GM23338 (cell line): Measurements from ENCODE around the gene TGIF2. TPM values are rescaled to one million over a fixed set of nuclear protein-coding genes. Genes with fewer than 3 reads are reported as not detected.

Source experiments
- ATAC-seq: fragments of 200-7000 bp; cut with Tn5 transposase; 3 replicates; pipeline ENCODE4 v1.9.1; 2020
- DNase-seq: peaks from one replicate; pipeline ENCODE4 v3.0.0-alpha.2; 2015; ENCODE audit warnings: low spot score
- H2AFZ ChIP-seq: fragments of 200-600 bp; sonication (generic); 2 replicates; pipeline ENCODE4 v1.8.0; 2016; ENCODE audit warnings: antibody characterized with exemption, mild to moderate bottlenecking, moderate library complexity
- H3F3A ChIP-seq: fragments of 200-600 bp; sonication (generic); replicated peaks from 2 replicates; pipeline ENCODE4 v1.8.0; 2017; ENCODE audit warnings: antibody characterized with exemption, mixed run types, low read depth
- H3K27ac ChIP-seq: fragments of 200-600 bp; sonication (generic); 2 replicates; pipeline ENCODE4 v1.6.1; 2016; ENCODE audit warnings: low read depth
- H3K27me3 ChIP-seq: fragments of 200-600 bp; sonication (generic); 2 replicates; pipeline ENCODE4 v1.8.0; 2016; ENCODE audit warnings: mild to moderate bottlenecking, mixed run types, moderate library complexity; ENCODE audit not compliant: insufficient read depth
- H3K36me3 ChIP-seq: fragments of 200-600 bp; sonication (generic); 2 replicates; pipeline ENCODE4 v1.8.0; 2016; ENCODE audit warnings: mild to moderate bottlenecking; ENCODE audit not compliant: insufficient read depth
- H3K4me1 ChIP-seq: fragments of 200-600 bp; sonication (generic); 2 replicates; pipeline ENCODE4 v1.8.0; 2016; ENCODE audit warnings: mild to moderate bottlenecking, moderate library complexity; ENCODE audit not compliant: insufficient read depth
- H3K4me2 ChIP-seq: fragments of 200-600 bp; sonication (generic); 2 replicates; pipeline ENCODE4 v1.7.1; 2017; ENCODE audit warnings: mixed run types
- H3K4me3 ChIP-seq: fragments of 200-600 bp; sonication (generic); 2 replicates; pipeline ENCODE4 v1.6.1; 2016; ENCODE audit warnings: mixed run types
- H3K79me2 ChIP-seq: fragments of 200-600 bp; sonication (generic); replicated peaks from 2 replicates; pipeline ENCODE4 v1.8.0; 2017; ENCODE audit warnings: mild to moderate bottlenecking; ENCODE audit not compliant: insufficient read depth
- H3K9me2 ChIP-seq: fragments of 200-600 bp; sonication (generic); 2 replicates; pipeline ENCODE4 v1.8.0; 2017; ENCODE audit not compliant: insufficient read depth
- H4K20me1 ChIP-seq: fragments of 200-600 bp; sonication (generic); replicated peaks from 2 replicates; pipeline ENCODE4 v1.8.0; 2017; ENCODE audit warnings: mild to moderate bottlenecking; ENCODE audit not compliant: insufficient read depth
- H3K27ac Mint-ChIP-seq: 2 replicates; pipeline ENCODE4 v1.8.0; 2020; ENCODE audit warnings: inconsistent platforms, mild to moderate bottlenecking, moderate library complexity, mixed read lengths
- H3K27me3 Mint-ChIP-seq: 3 replicates; pipeline ENCODE4 v1.8.0; 2022; ENCODE audit warnings: low read depth, mild to moderate bottlenecking, moderate library complexity, mixed read lengths, inconsistent platforms; ENCODE audit not compliant: insufficient read depth, poor library complexity
- H3K36me3 Mint-ChIP-seq: 3 replicates; pipeline ENCODE4 v1.8.0; 2021; ENCODE audit warnings: low read depth, mild to moderate bottlenecking, inconsistent platforms, moderate library complexity, mixed read lengths
- H3K4me1 Mint-ChIP-seq: 3 replicates; pipeline ENCODE4 v1.8.0; 2020; ENCODE audit warnings: mild to moderate bottlenecking, inconsistent platforms, mixed read lengths
- H3K4me3 Mint-ChIP-seq: 3 replicates; pipeline ENCODE4 v1.8.0; 2021; ENCODE audit warnings: moderate library complexity, mild to moderate bottlenecking, inconsistent platforms, mixed read lengths
- H3K9me3 Mint-ChIP-seq: 3 replicates; pipeline ENCODE4 v1.8.0; 2020; ENCODE audit warnings: moderate library complexity, mild to moderate bottlenecking, inconsistent platforms, mixed read lengths
- CREB1 ChIP-seq: fragments of 250-450 bp; sonication (Bioruptor Pico); IDR thresholded peaks from 2 replicates; pipeline ENCODE4 v1.5.0; 2020; ENCODE audit warnings: low read depth, mild to moderate bottlenecking, moderate library complexity
- ETS1 ChIP-seq: IDR thresholded peaks from 2 replicates; pipeline ENCODE4 v1.6.1; 2016; ENCODE audit warnings: antibody characterized with exemption
- EZH2 ChIP-seq: fragments of 200-600 bp; sonication (generic); IDR thresholded peaks from one replicate; pipeline ENCODE4 v1.8.0; 2017; ENCODE audit warnings: antibody characterized with exemption, mild to moderate bottlenecking, low read depth; ENCODE audit not compliant: unreplicated experiment
- EZH2phosphoT487 ChIP-seq: fragments of 200-600 bp; sonication (generic); IDR thresholded peaks from one replicate; pipeline ENCODE4 v1.8.1; 2018; ENCODE audit warnings: antibody characterized with exemption; ENCODE audit not compliant: unreplicated experiment
- NANOG ChIP-seq: IDR thresholded peaks from 2 replicates; pipeline ENCODE4 v1.6.1; 2016; ENCODE audit warnings: antibody characterized with exemption, borderline replicate concordance
- STAT1 ChIP-seq: IDR thresholded peaks from one replicate; pipeline ENCODE4 v1.6.1; 2016; ENCODE audit warnings: antibody characterized with exemption; ENCODE audit not compliant: unreplicated experiment
- ZNF114 ChIP-seq: fragments of 250-450 bp; sonication (Bioruptor Pico); IDR thresholded peaks from 2 replicates; pipeline ENCODE4 v1.5.0; 2020; ENCODE audit warnings: mild to moderate bottlenecking, moderate library complexity
- ZNF331 ChIP-seq: fragments of 250-450 bp; sonication (Bioruptor Pico); IDR thresholded peaks from 2 replicates; pipeline ENCODE4 v1.5.0; 2020; ENCODE audit warnings: low read depth, mild to moderate bottlenecking, moderate library complexity
- polyA plus RNA-seq: library from polyadenylated mRNA; unstranded; fragments of >200 nt; fragmentation: Nextera tagmentation; extraction: Ambion mirVana; gene quantifications from 2 replicates; pipeline ENCODE4 v1.2.1, GENCODE V29; 2016
- total RNA-seq: library from RNA; depleted of rRNA; stranded (reverse); fragments of >200 nt; shearing (Covaris generic); gene quantifications from 2 replicates; pipeline ENCODE4 v1.2.3, GENCODE V29; 2014
- TF ChIP-seq, protein P1 (sequence below): IDR thresholded peaks from one replicate; pipeline ENCODE4 v1.6.1; 2018; ENCODE audit warnings: antibody characterized with exemption; ENCODE audit not compliant: unreplicated experiment
- TF ChIP-seq, protein P2 (sequence below): fragments of 250-450 bp; sonication (Bioruptor Pico); IDR thresholded peaks from 2 replicates; pipeline ENCODE4 v1.5.0; 2020; ENCODE audit warnings: mild to moderate bottlenecking, moderate library complexity
- TF ChIP-seq, protein P3 (sequence below), 2 experiments: fragments of 200-600 bp in 1 of 2; sonication (generic) in 1 of 2; conservative IDR thresholded peaks; 2 replicates each; pipeline versions ENCODE4 v1.5.1 to v1.6.1; 2016 to 2017; ENCODE audit warnings: antibody characterized with exemption in 2 of 2, low read depth in 2 of 2, mild to moderate bottlenecking in 2 of 2, moderate library complexity in 1 of 2

Gene TGIF2
- total and polyA plus RNA-seq, 2 experiments from 2014 or later = 47.6 to 63.2 TPM

GRCh38 chr20:36614781-36615557 lies 41.6 kb downstream of the TGIF2 start:
- Histone ChIP-seq H3K4me1 (no peaks in the 10 kb centered on the region), H2AFZ (no peak overlapping the region), H4K20me1 (peaks cover 7% of the 10 kb centered on the region; the same call in 1 of the 2 replicates), H3K27me3 (no peaks in the 10 kb centered on the region), H3K36me3 (peaks cover 27% of the 10 kb centered on the region), H3K27ac (no peak overlapping the region), H3K4me3 (no peak overlapping the region), H3K79me2 (no peaks in the 10 kb centered on the region), H3K9me2 (no peaks in the 10 kb centered on the region), H3K4me2 (no peak overlapping the region), H3F3A (peaks cover 7% of the 10 kb centered on the region)
- TF ChIP-seq STAT1 (no peak), ZNF114 (CRISPR knock-in tag) (no peak), EZH2phosphoT487 (no peak), CREB1 (CRISPR knock-in tag) (no peak), ZNF331 (CRISPR knock-in tag) (no peak), EZH2 (no peak), ETS1 (no peak), NANOG (no peak)
- TF ChIP-seq, protein P1, sequence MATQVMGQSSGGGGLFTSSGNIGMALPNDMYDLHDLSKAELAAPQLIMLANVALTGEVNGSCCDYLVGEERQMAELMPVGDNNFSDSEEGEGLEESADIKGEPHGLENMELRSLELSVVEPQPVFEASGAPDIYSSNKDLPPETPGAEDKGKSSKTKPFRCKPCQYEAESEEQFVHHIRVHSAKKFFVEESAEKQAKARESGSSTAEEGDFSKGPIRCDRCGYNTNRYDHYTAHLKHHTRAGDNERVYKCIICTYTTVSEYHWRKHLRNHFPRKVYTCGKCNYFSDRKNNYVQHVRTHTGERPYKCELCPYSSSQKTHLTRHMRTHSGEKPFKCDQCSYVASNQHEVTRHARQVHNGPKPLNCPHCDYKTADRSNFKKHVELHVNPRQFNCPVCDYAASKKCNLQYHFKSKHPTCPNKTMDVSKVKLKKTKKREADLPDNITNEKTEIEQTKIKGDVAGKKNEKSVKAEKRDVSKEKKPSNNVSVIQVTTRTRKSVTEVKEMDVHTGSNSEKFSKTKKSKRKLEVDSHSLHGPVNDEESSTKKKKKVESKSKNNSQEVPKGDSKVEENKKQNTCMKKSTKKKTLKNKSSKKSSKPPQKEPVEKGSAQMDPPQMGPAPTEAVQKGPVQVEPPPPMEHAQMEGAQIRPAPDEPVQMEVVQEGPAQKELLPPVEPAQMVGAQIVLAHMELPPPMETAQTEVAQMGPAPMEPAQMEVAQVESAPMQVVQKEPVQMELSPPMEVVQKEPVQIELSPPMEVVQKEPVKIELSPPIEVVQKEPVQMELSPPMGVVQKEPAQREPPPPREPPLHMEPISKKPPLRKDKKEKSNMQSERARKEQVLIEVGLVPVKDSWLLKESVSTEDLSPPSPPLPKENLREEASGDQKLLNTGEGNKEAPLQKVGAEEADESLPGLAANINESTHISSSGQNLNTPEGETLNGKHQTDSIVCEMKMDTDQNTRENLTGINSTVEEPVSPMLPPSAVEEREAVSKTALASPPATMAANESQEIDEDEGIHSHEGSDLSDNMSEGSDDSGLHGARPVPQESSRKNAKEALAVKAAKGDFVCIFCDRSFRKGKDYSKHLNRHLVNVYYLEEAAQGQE = no peak
- TF ChIP-seq, protein P2, sequence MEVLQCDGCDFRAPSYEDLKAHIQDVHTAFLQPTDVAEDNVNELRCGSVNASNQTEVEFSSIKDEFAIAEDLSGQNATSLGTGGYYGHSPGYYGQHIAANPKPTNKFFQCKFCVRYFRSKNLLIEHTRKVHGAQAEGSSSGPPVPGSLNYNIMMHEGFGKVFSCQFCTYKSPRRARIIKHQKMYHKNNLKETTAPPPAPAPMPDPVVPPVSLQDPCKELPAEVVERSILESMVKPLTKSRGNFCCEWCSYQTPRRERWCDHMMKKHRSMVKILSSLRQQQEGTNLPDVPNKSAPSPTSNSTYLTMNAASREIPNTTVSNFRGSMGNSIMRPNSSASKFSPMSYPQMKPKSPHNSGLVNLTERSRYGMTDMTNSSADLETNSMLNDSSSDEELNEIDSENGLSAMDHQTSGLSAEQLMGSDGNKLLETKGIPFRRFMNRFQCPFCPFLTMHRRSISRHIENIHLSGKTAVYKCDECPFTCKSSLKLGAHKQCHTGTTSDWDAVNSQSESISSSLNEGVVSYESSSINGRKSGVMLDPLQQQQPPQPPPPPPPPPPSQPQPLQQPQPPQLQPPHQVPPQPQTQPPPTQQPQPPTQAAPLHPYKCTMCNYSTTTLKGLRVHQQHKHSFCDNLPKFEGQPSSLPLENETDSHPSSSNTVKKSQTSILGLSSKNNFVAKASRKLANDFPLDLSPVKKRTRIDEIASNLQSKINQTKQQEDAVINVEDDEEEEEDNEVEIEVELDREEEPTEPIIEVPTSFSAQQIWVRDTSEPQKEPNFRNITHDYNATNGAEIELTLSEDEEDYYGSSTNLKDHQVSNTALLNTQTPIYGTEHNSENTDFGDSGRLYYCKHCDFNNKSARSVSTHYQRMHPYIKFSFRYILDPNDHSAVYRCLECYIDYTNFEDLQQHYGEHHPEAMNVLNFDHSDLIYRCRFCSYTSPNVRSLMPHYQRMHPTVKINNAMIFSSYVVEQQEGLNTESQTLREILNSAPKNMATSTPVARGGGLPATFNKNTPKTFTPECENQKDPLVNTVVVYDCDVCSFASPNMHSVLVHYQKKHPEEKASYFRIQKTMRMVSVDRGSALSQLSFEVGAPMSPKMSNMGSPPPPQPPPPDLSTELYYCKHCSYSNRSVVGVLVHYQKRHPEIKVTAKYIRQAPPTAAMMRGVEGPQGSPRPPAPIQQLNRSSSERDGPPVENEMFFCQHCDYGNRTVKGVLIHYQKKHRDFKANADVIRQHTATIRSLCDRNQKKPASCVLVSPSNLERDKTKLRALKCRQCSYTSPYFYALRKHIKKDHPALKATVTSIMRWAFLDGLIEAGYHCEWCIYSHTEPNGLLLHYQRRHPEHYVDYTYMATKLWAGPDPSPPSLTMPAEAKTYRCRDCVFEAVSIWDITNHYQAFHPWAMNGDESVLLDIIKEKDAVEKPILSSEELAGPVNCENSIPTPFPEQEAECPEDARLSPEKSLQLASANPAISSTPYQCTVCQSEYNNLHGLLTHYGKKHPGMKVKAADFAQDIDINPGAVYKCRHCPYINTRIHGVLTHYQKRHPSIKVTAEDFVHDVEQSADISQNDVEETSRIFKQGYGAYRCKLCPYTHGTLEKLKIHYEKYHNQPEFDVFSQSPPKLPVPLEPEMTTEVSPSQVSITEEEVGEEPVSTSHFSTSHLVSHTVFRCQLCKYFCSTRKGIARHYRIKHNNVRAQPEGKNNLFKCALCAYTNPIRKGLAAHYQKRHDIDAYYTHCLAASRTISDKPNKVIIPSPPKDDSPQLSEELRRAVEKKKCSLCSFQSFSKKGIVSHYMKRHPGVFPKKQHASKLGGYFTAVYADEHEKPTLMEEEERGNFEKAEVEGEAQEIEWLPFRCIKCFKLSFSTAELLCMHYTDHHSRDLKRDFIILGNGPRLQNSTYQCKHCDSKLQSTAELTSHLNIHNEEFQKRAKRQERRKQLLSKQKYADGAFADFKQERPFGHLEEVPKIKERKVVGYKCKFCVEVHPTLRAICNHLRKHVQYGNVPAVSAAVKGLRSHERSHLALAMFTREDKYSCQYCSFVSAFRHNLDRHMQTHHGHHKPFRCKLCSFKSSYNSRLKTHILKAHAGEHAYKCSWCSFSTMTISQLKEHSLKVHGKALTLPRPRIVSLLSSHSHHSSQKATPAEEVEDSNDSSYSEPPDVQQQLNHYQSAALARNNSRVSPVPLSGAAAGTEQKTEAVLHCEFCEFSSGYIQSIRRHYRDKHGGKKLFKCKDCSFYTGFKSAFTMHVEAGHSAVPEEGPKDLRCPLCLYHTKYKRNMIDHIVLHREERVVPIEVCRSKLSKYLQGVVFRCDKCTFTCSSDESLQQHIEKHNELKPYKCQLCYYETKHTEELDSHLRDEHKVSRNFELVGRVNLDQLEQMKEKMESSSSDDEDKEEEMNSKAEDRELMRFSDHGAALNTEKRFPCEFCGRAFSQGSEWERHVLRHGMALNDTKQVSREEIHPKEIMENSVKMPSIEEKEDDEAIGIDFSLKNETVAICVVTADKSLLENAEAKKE (CRISPR knock-in tag) = no peak
- TF ChIP-seq, protein P3, sequence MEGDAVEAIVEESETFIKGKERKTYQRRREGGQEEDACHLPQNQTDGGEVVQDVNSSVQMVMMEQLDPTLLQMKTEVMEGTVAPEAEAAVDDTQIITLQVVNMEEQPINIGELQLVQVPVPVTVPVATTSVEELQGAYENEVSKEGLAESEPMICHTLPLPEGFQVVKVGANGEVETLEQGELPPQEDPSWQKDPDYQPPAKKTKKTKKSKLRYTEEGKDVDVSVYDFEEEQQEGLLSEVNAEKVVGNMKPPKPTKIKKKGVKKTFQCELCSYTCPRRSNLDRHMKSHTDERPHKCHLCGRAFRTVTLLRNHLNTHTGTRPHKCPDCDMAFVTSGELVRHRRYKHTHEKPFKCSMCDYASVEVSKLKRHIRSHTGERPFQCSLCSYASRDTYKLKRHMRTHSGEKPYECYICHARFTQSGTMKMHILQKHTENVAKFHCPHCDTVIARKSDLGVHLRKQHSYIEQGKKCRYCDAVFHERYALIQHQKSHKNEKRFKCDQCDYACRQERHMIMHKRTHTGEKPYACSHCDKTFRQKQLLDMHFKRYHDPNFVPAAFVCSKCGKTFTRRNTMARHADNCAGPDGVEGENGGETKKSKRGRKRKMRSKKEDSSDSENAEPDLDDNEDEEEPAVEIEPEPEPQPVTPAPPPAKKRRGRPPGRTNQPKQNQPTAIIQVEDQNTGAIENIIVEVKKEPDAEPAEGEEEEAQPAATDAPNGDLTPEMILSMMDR (conservative IDR thresholded peaks at IDR 0.05; ENCODE audit: low read depth in 2 of 2) = no peak
- ATAC-seq (no peak), DNase-seq (no peak)
- H3K36me3 Mint-ChIP-seq = peaks cover 53% of the 10 kb centered on the region
- no peak overlapping the region for H3K4me3 Mint-ChIP-seq
- H3K27me3 Mint-ChIP-seq = peaks cover 2% of the 10 kb centered on the region
- no peaks in the 10 kb centered on the region; the same call in 2 of the 3 replicates for H3K9me3 Mint-ChIP-seq
- no peak overlapping the region for H3K27ac Mint-ChIP-seq
- no peaks in the 10 kb centered on the region for H3K4me1 Mint-ChIP-seq
